Endothelial cell of umbilical vein (primary cell): Measurements from ENCODE around the gene BCAS3. TPM values are rescaled to one million over a fixed set of nuclear protein-coding genes. Genes with fewer than 3 reads are reported as not detected.

ENCODE experiments used
- BruUV-seq: library from RNA; stranded (reverse); fragments of 400-500 nt; replicated peaks from 2 replicates; lab custom pipeline; 2021; lab: Mats Ljungman, UMichigan
- CTCF ChIA-PET: fragments of 300-600, 350-600 bp; sonication (Branson Sonifier 250); formaldehyde crosslinking; loops from one replicate; lab custom pipeline; 2021; ENCODE audit warnings: antibody characterized with exemption, inconsistent platforms; lab: Charles Lee
- POLR2A ChIA-PET: fragments of 300-600, 350-600 bp; sonication (Branson Sonifier 250); formaldehyde crosslinking; loops from one replicate; lab custom pipeline; 2021; ENCODE audit warnings: antibody characterized with exemption, inconsistent platforms; lab: Charles Lee
- DNase-seq: peaks from one replicate; pipeline ENCODE4 v3.0.0-alpha.2; 2011; ENCODE audit warnings: low read depth, low spot score
- FAIRE-seq: peaks from 2 replicates; lab custom pipeline; 2011; peaks lifted over from hg19 to GRCh38; lab: Jason Lieb, UNC
- H2AFZ ChIP-seq: 2 replicates; pipeline ENCODE4 v1.6.0; 2012; ENCODE audit warnings: low read depth, low read length, control low read depth, inconsistent platforms
- H3K27ac ChIP-seq: 2 replicates; pipeline ENCODE4 v1.5.1; 2011; ENCODE audit warnings: low read depth, mild to moderate bottlenecking, control low read depth, low read length, moderate library complexity; ENCODE audit not compliant: insufficient read depth
- H3K27me3 ChIP-seq, 2 experiments: 2 replicates each; pipeline versions ENCODE4 v1.6.0 to v1.6.1; 2011; ENCODE audit warnings: low read length in 2 of 2, mixed read lengths in 1 of 2; ENCODE audit not compliant: control insufficient read depth in 2 of 2, insufficient read depth in 2 of 2
- H3K36me3 ChIP-seq, 2 experiments: 2 replicates in 1 of 2; 3 replicates in 1 of 2; pipeline ENCODE4 v1.5.1; 2011; ENCODE audit warnings: low read length in 2 of 2, mild to moderate bottlenecking in 1 of 2, moderate library complexity in 1 of 2; ENCODE audit not compliant: control insufficient read depth in 2 of 2, insufficient read depth in 2 of 2; ENCODE audit errors: extremely low read depth in 1 of 2
- H3K4me1 ChIP-seq: 3 replicates; pipeline ENCODE4 v1.5.1; 2011; ENCODE audit warnings: mild to moderate bottlenecking, low read length; ENCODE audit not compliant: control insufficient read depth, insufficient read depth; ENCODE audit errors: extremely low read depth
- H3K4me2 ChIP-seq: 2 replicates; pipeline ENCODE4 v1.6.1; 2011; ENCODE audit warnings: low read length, control low read depth, mixed read lengths; ENCODE audit not compliant: insufficient read depth
- H3K4me3 ChIP-seq, 3 experiments: fragments of 200-600 bp in 1 of 3; sonication (generic), shearing (Covaris generic) in 1 of 3; replicated peaks in 1 of 3; 2 replicates each; pipeline ENCODE4 v1.5.1; 2011 to 2016; ENCODE audit warnings: control low read depth in 3 of 3, low read length in 3 of 3, mild to moderate bottlenecking in 2 of 3, inconsistent platforms in 1 of 3, low read depth in 1 of 3, moderate library complexity in 1 of 3; ENCODE audit not compliant: insufficient read depth in 1 of 3
- H3K79me2 ChIP-seq: 2 replicates; pipeline ENCODE4 v1.6.0; 2012; ENCODE audit warnings: low read length, inconsistent platforms; ENCODE audit not compliant: control insufficient read depth, insufficient read depth
- H3K9ac ChIP-seq: replicated peaks from 2 replicates; pipeline ENCODE3; 2011; ENCODE audit warnings: low read length, control low read depth; ENCODE audit not compliant: insufficient read depth; ENCODE audit errors: extremely low read depth
- H3K9me1 ChIP-seq: replicated peaks from 3 replicates; pipeline ENCODE4 v1.6.0; 2011; ENCODE audit warnings: mild to moderate bottlenecking, low read length; ENCODE audit not compliant: control insufficient read depth, insufficient read depth; ENCODE audit errors: extremely low read depth
- H3K9me3 ChIP-seq: replicated peaks from 2 replicates; pipeline ENCODE4 v1.5.1; 2012; ENCODE audit warnings: low read length, inconsistent platforms; ENCODE audit not compliant: control insufficient read depth, insufficient read depth
- H4K20me1 ChIP-seq: replicated peaks from 2 replicates; pipeline ENCODE3; 2011; ENCODE audit warnings: mild to moderate bottlenecking, low read length; ENCODE audit not compliant: control insufficient read depth, insufficient read depth; ENCODE audit errors: extremely low read depth
- CTCF ChIP-seq, 2 donors: IDR thresholded peaks; 1 replicate in 1 of 2; 2 replicates in 1 of 2; pipeline ENCODE4 v1.5.1; 2011; ENCODE audit warnings: low read length in 2 of 2, mild to moderate bottlenecking in 2 of 2, moderate library complexity in 2 of 2, control low read depth in 1 of 2, inconsistent platforms in 1 of 2, low read depth in 1 of 2; ENCODE audit not compliant: insufficient read depth in 1 of 2; ENCODE audit errors: extremely low read depth in 1 of 2
- EZH2 ChIP-seq: IDR thresholded peaks from 2 replicates; pipeline ENCODE4 v1.6.1; 2012; ENCODE audit warnings: borderline replicate concordance, low read depth, mild to moderate bottlenecking, moderate library complexity, low read length, inconsistent platforms; ENCODE audit not compliant: severe bottlenecking
- FOS ChIP-seq: IDR thresholded peaks from 2 replicates; pipeline ENCODE4 v1.6.1; 2011; ENCODE audit warnings: mild to moderate bottlenecking, low read length, moderate library complexity, borderline replicate concordance; ENCODE audit not compliant: insufficient read depth
- GATA2 ChIP-seq: IDR thresholded peaks from 2 replicates; pipeline ENCODE4 v1.7.0; 2011; ENCODE audit warnings: low read depth, mild to moderate bottlenecking, moderate library complexity, mixed read lengths, low read length; ENCODE audit not compliant: insufficient read length, insufficient read depth
- JUN ChIP-seq: IDR thresholded peaks from 2 replicates; pipeline ENCODE4 v1.6.1; 2011; ENCODE audit warnings: borderline replicate concordance, low read depth; ENCODE audit not compliant: insufficient read length, insufficient read depth
- MAX ChIP-seq: IDR thresholded peaks from 2 replicates; pipeline ENCODE4 v1.6.1; 2011; ENCODE audit not compliant: insufficient read depth, insufficient read length
- MYC ChIP-seq: IDR thresholded peaks from one replicate; pipeline ENCODE4 v1.6.1; 2011; ENCODE audit warnings: mild to moderate bottlenecking, low read depth, low read length
- POLR2A ChIP-seq: IDR thresholded peaks from 2 replicates; pipeline ENCODE4 v1.6.1; 2012; ENCODE audit warnings: low read depth, mild to moderate bottlenecking, control low read depth, low read length
- POLR2AphosphoS5 ChIP-seq: IDR thresholded peaks from 2 replicates; pipeline ENCODE4 v1.6.1; 2012; ENCODE audit warnings: low read depth, mild to moderate bottlenecking, control low read depth, low read length, moderate library complexity; ENCODE audit not compliant: insufficient read depth
- dilution Hi-C: fragments of 300-500 bp; cut with MboI; formaldehyde crosslinking; loops from one replicate; pipeline ENCODE4 v1.15.0; 2019; ENCODE audit warnings: low sequenced_read_pairs; ENCODE audit not compliant: extremely low pct_ligation_motif_present
- intact Hi-C: fragments of 100-400 bp; cut with micrococcal nuclease; formaldehyde crosslinking; loops from one replicate; pipeline ENCODE4 v1.10.0; 2022
- polyA plus RNA-seq, 4 experiments: library from polyadenylated mRNA; depleted of rRNA in 3 of 4; stranded (reverse) in 3 of 4; unstranded in 1 of 4; fragments of >200 nt; gene quantifications; 2 replicates each; pipeline versions ENCODE4 v1.2.1 to v1.2.3, GENCODE V29; 2011 to 2012; ENCODE audit warnings: missing spikeins in 1 of 4
- total RNA-seq: library from RNA; stranded (reverse); gene quantifications from 2 replicates; pipeline ENCODE4 v1.2.3, GENCODE V29; 2021

BCAS3 gene
- total and polyA plus RNA-seq, 2 donors (not counting 3 experiments of a cell fraction or from before 2014, with no cell fraction given) = 8.2 to 16.0 TPM

- dilution Hi-C loops = no loop called here
- H3K27ac ChIP-seq = no peak overlapping the region
These were observed 531.4 kb downstream of the BCAS3 start for GRCh38 chr17:61209106-61209439.

More at GRCh38 chr17:61209106-61209439, 531.4 kb downstream of the BCAS3 start:
- Histone ChIP-seq H3K79me2 (no peaks in the 10 kb centered on the region), H4K20me1 (no peaks in the 10 kb centered on the region), H2AFZ (no peak overlapping the region), H3K4me1 (no peaks in the 10 kb centered on the region), H3K4me3 (no peak overlapping the region), H3K9me3 (no peaks in the 10 kb centered on the region), H3K4me2 (no peak overlapping the region), H3K9me1 (no peaks in the 10 kb centered on the region), H3K36me3 (no peaks in the 10 kb centered on the region), H3K9ac (no peak overlapping the region), H3K27me3 (peaks cover 1 to 4% of the 10 kb centered on the region in 2 experiments)
- ChIA-PET POLR2A (no interaction called here), CTCF (interaction anchor here (0.6 kb wide), 1 partner anchor 23 kb away, joined by 4 read pairs; no protein-coding TSS in a partner anchor)
- FAIRE-seq (no peak), DNase-seq (no peak)
- intact Hi-C loops = no loop called here
- BruUV-seq = no TSS peak
- TF ChIP-seq MAX (no peak), GATA2 (no peak), POLR2A (no peak), EZH2 (no peak), MYC (no peak), FOS (no peak), CTCF (IDR thresholded peaks at IDR 0.05; ENCODE audit: extremely low read depth in 1 of 2, insufficient read depth in 1 of 2, low read depth in 1 of 2, low read length in 2 of 2) (no peak), JUN (no peak), POLR2AphosphoS5 (no peak)
